Right cardiac atrium (tissue), 5 donors: Measurements from ENCODE around the gene ERP27. TPM values are rescaled to one million over a fixed set of nuclear protein-coding genes. Genes with fewer than 3 reads are reported as not detected.

Experiments
- ATAC-seq, 2 donors: fragments of 200-7000 bp; cut with Tn5 transposase; one replicate each; pipeline versions ENCODE4 v1.8.0 to v1.9.1; 2020; ENCODE audit warnings: moderate library complexity in 2 of 2, mild to moderate bottlenecking in 1 of 2
- DNase-seq, 3 donors: peaks; one replicate each; pipeline ENCODE4 v3.0.0-alpha.2; 2020
- H3K27ac ChIP-seq: one replicate; pipeline ENCODE4 v1.5.1; 2013; ENCODE audit warnings: mild to moderate bottlenecking, low read length, control low read depth, moderate library complexity
- H3K27me3 ChIP-seq: one replicate; pipeline ENCODE4 v1.6.1; 2013; ENCODE audit not compliant: control insufficient read depth, insufficient read depth
- H3K4me1 ChIP-seq: one replicate; pipeline ENCODE4 v1.6.1; 2013; ENCODE audit warnings: low read length; ENCODE audit not compliant: control insufficient read depth, insufficient read depth
- H3K4me3 ChIP-seq: one replicate; pipeline ENCODE4 v1.5.1; 2013; ENCODE audit warnings: low read length, control low read depth
- H3K9me3 ChIP-seq: one replicate; pipeline ENCODE4 v1.6.1; 2013; ENCODE audit warnings: low read length; ENCODE audit not compliant: control insufficient read depth
- WGBS: extraction: QIAGEN DNeasy Blood & Tissue Kit; methylation state at CpG from one replicate; pipeline ENCODE4 v1.1.7; 2013; 5-methylcytosine and 5-hydroxymethylcytosine counted together
- intact Hi-C, 4 donors: fragments of 100-400 bp; cut with DNase I; formaldehyde crosslinking; loops; one replicate each; pipeline versions ENCODE4 v1.11.0 to v1.14.0; 2022 to 2023
- polyA plus RNA-seq: library from polyadenylated mRNA; stranded (reverse); fragments of 200-250 nt; gene quantifications from one replicate; pipeline ENCODE4 v1.2.3, GENCODE V29; 2013
- total RNA-seq, 4 donors: library from RNA; stranded (reverse); fragmentation: NEBNext Ultra II Directional; extraction: Animal tissue kit (Norgen Biotek cat#: 25700); gene quantifications; one replicate each; pipeline ENCODE4 v1.2.1, GENCODE V29; 2021
- donor health status: healthy with polysubstance abuse.
- donor health status: DM: no; HTN: yes; CAD: no.
- donor health status: DM: no; HTN: no; CAD: no.
- donor health status: DM: no; HTN: yes; CAD: no; lungs with severe emphysema.
- donor health status: DM: yes; HTN: yes; CAD: no.

ERP27 gene
- total and polyA plus RNA-seq, 5 donors = 0.17 to 0.49 (median 0.32) TPM

GRCh38 chr12:14959463-14959862 lies 21.1 kb upstream of the ERP27 start:
- Histone ChIP-seq H3K4me1 (peaks cover 7% of the 10 kb centered on the region), H3K27me3 (no peaks in the 10 kb centered on the region), H3K4me3 (peak overlapping the region; percentile 40), H3K9me3 (no peaks in the 10 kb centered on the region), H3K27ac (peak overlapping the region; percentile 97)
- ATAC-seq = peak; percentile 32 to 34
- intact Hi-C loops = no loop called here
- DNase-seq = no peak
- WGBS = 24% methylated on average over 3 of the region's 3 CpGs

- H3K27ac ChIP-seq = peak overlapping the region; percentile 32
- H3K4me3 ChIP-seq = no peak overlapping the region
- ATAC-seq (no peak), DNase-seq (no peak)
- intact Hi-C loops = no loop called here
- H3K27me3 ChIP-seq = no peaks in the 10 kb centered on the region
- 83% methylated on average over 10 of the region's 10 CpGs for WGBS
- peaks cover 7% of the 10 kb centered on the region for H3K4me1 ChIP-seq
- no peaks in the 10 kb centered on the region for H3K9me3 ChIP-seq
These were observed 20.7 kb upstream of the ERP27 start for GRCh38 chr12:14959126-14959440.

- 60% methylated on average over 11 of the region's 11 CpGs for WGBS
- Histone ChIP-seq H3K27ac (peak overlapping the region; percentile 32), H3K4me1 (peaks cover 7% of the 10 kb centered on the region), H3K9me3 (no peaks in the 10 kb centered on the region), H3K27me3 (no peaks in the 10 kb centered on the region), H3K4me3 (peak overlapping the region; percentile 36)
- DNase-seq (no peak), ATAC-seq (no peak)
- intact Hi-C loops = no loop called here
These were observed 20.2 kb upstream of the ERP27 start for GRCh38 chr12:14958361-14959125.

- no peak for ATAC-seq
- H3K9me3 ChIP-seq = no peaks in the 10 kb centered on the region
- no peak for DNase-seq
- 51% methylated on average over 5 of the region's 5 CpGs for WGBS
- H3K4me1 ChIP-seq = peaks cover 7% of the 10 kb centered on the region
- H3K27me3 ChIP-seq = no peaks in the 10 kb centered on the region
- H3K4me3 ChIP-seq = no peak overlapping the region
- intact Hi-C loops = loop anchor here in 1 of 4 donors (2.0 kb wide), 1 partner anchor 51 kb away; no protein-coding TSS in a partner anchor
- H3K27ac ChIP-seq = peak overlapping the region; percentile 68
These were observed 19.3 kb upstream of the ERP27 start for GRCh38 chr12:14957551-14958168.

- Histone ChIP-seq H3K4me3 (no peak overlapping the region), H3K4me1 (peaks cover 9% of the 10 kb centered on the region), H3K27ac (peak overlapping the region; percentile 49), H3K27me3 (no peaks in the 10 kb centered on the region), H3K9me3 (no peaks in the 10 kb centered on the region)
- intact Hi-C loops = loop anchor here in 1 of 4 donors (2.0 kb wide), 1 partner anchor 50 kb away; no protein-coding TSS in a partner anchor
- no peak for DNase-seq
- WGBS = 73% methylated on average over 2 of the region's 2 CpGs
- ATAC-seq = no peak
These were observed 18.6 kb upstream of the ERP27 start for GRCh38 chr12:14956905-14957304.

GRCh38 chr12:14956024-14956891 lies 17.9 kb upstream of the ERP27 start:
- Histone ChIP-seq H3K27me3 (no peaks in the 10 kb centered on the region), H3K9me3 (no peaks in the 10 kb centered on the region), H3K27ac (peak overlapping the region; percentile 13), H3K4me1 (peaks cover 9% of the 10 kb centered on the region), H3K4me3 (no peak overlapping the region)
- 56% methylated on average over 9 of the region's 9 CpGs for whole genome bisulfite sequencing
- no peak for DNase-seq
- intact Hi-C loops = loop anchor here in 1 of 4 donors (2.0 kb wide), 1 partner anchor 49 kb away; no protein-coding TSS in a partner anchor
- ATAC-seq = no peak

GRCh38 chr12:14954269-14954668 lies 15.9 kb upstream of the ERP27 start:
- no peak for DNase-seq
- Histone ChIP-seq H3K4me1 (peaks cover 9% of the 10 kb centered on the region), H3K4me3 (no peak overlapping the region), H3K27ac (no peak overlapping the region), H3K27me3 (no peaks in the 10 kb centered on the region), H3K9me3 (no peaks in the 10 kb centered on the region)
- intact Hi-C loops = no loop called here
- ATAC-seq = no peak
- 82% methylated on average over 4 of the region's 4 CpGs for WGBS

- peaks cover 12% of the 10 kb centered on the region for H3K4me1 ChIP-seq
- ATAC-seq (no peak), DNase-seq (no peak)
- H3K27me3 ChIP-seq = no peaks in the 10 kb centered on the region
- H3K4me3 ChIP-seq = no peak overlapping the region
- intact Hi-C loops = no loop called here
- WGBS = 80% methylated on average over 1 of the region's 1 CpG
- H3K9me3 ChIP-seq = no peaks in the 10 kb centered on the region
- no peak overlapping the region for H3K27ac ChIP-seq
These were observed 15.4 kb upstream of the ERP27 start for GRCh38 chr12:14953752-14954151.

GRCh38 chr12:14952299-14952921 lies 14.1 kb upstream of the ERP27 start:
- 50% methylated on average over 7 of the region's 7 CpGs for WGBS
- H3K27me3 ChIP-seq = no peaks in the 10 kb centered on the region
- no peak overlapping the region for H3K4me3 ChIP-seq
- H3K27ac ChIP-seq = peak overlapping the region; percentile 84
- H3K9me3 ChIP-seq = no peaks in the 10 kb centered on the region
- intact Hi-C loops = no loop called here
- ATAC-seq (peak; percentile 60 to 85), DNase-seq (no peak)
- peaks cover 10% of the 10 kb centered on the region for H3K4me1 ChIP-seq

GRCh38 chr12:14951851-14952250 lies 13.5 kb upstream of the ERP27 start:
- H3K4me3 ChIP-seq = no peak overlapping the region
- DNase-seq = no peak
- intact Hi-C loops = no loop called here
- H3K27ac ChIP-seq = peak overlapping the region; percentile 67
- H3K4me1 ChIP-seq = peaks cover 10% of the 10 kb centered on the region
- H3K9me3 ChIP-seq = no peaks in the 10 kb centered on the region
- 31% methylated on average over 1 of the region's 1 CpG for WGBS
- no peaks in the 10 kb centered on the region for H3K27me3 ChIP-seq
- ATAC-seq = no peak
